GM12872 (cell line): ENCODE results near the gene PLN.

Experiments
- TF ChIP-seq, protein P1 (sequence below): IDR thresholded peaks from 3 replicates; pipeline ENCODE4 v1.5.1; 2011; ENCODE audit warnings: low read depth, mild to moderate bottlenecking, low read length, moderate library complexity; ENCODE audit not compliant: insufficient read depth

PLN gene

DNA sequence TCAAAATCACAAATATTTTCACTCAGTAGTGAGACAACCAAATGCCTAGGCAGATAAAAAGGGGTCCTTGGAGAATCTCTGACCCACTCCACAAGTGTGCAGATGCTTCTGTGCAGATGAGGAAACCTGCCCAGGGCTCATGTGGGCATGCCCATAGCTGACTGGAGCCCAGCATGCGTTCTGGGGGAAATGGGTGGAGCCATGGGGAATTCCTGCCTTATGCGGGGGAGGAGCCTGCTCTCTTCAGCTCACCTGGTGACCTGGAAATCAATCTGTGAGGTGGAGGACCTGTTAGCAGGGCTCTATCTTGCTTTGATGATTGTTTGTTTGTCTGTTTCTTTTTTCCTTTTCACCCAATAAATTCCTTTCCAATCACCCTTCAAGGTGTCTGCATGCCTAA, 23.4 kb upstream of the PLN start:
- TF ChIP-seq, protein P1, sequence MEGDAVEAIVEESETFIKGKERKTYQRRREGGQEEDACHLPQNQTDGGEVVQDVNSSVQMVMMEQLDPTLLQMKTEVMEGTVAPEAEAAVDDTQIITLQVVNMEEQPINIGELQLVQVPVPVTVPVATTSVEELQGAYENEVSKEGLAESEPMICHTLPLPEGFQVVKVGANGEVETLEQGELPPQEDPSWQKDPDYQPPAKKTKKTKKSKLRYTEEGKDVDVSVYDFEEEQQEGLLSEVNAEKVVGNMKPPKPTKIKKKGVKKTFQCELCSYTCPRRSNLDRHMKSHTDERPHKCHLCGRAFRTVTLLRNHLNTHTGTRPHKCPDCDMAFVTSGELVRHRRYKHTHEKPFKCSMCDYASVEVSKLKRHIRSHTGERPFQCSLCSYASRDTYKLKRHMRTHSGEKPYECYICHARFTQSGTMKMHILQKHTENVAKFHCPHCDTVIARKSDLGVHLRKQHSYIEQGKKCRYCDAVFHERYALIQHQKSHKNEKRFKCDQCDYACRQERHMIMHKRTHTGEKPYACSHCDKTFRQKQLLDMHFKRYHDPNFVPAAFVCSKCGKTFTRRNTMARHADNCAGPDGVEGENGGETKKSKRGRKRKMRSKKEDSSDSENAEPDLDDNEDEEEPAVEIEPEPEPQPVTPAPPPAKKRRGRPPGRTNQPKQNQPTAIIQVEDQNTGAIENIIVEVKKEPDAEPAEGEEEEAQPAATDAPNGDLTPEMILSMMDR = no peak

DNA sequence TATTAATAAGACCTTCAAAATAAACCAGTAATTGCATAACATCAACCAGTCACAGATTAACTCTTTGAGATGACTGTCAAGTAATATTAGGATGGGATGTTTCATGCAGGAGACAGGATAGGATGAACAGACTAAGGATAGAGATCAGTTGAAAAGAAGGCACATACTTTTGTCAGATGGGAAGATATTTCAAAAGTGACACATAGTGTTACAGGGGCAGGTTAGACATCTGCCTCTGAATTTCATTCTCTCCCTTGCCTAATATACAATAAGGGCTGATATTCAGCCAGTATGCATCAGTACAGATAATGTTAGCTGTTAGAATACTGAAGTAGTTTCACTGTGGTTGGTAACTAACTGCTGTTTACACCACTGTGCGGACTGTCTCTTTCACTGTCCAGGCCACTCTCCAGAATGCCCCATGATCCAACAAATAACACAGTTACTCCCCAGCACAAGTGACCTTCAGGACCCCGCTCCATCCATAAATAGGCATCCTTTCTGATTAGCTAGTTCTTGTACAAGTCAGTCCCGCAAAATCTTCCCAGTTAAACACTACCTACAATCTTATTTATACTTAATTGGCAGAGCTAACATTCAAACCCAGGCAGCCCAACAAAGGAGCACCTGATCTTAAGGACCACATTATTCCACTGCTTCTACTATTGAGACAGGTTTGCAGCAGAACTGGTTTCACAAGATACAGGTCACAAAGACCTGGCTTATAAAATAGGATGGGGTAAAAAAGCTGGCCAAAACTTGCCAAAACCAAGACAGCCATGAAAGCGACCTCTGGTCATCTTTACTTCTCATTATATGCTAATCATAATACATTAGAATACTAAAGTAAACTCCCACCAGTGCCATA, 21.9 kb upstream of the PLN start:
- TF ChIP-seq, protein P1 = no peak

DNA sequence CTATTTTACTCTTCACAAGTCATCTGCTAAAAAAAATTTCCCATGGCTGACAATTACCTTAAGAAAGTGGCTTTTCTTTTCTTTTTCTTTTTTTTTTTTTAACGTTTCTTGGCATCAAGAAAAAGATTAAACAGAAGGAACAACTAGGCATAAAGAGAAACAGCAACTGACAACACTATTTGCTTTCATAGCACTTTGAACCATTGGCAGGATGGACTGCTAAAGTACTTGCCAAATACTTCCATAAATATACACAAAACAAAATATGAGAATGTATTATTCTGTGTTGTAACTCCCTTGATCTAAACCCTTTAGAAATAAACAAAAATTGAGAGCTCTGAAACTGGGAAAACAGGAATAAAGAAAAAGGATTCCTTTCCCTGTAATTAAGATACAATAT, 20.0 kb upstream of the PLN start:
- TF ChIP-seq, protein P1 = no peak

DNA sequence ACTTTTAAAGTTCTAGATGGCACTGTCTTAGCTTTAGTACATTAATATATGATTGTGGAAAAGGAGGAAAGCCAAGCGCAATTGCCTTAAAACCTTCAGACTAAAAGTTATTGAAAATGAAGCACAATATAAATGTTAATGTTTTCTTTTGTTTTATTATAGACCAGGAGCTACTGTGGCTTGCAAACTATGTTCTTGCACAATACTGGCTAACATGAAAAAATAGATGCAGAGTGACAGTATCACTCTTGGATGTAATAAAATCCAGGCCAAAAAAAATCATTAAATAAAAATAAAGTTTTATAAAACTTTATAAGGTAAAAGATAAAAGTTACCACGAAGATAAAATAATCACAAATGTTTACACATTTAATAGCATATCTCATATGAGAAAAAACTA, 18.3 kb upstream of the PLN start:
- TF ChIP-seq, protein P1 = no peak

DNA sequence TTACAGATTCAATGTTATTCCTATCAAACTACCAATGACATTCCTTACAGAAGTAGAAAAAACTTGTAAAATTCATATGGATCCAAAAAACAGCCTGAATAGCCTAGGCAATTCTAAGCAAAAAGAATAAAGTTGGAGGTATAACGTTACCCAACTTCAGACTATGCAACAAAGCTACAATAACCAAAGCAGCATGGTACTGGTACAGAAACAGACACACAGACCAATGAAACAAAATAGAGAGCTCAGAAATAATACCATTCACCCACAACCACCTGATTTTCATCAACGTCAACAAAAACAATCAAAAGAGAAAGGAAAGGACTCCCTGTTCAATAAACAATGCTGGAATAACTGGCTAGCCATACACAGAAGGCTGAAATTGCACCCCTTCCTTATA, 17.2 kb upstream of the PLN start:
- TF ChIP-seq, protein P1 = no peak

DNA sequence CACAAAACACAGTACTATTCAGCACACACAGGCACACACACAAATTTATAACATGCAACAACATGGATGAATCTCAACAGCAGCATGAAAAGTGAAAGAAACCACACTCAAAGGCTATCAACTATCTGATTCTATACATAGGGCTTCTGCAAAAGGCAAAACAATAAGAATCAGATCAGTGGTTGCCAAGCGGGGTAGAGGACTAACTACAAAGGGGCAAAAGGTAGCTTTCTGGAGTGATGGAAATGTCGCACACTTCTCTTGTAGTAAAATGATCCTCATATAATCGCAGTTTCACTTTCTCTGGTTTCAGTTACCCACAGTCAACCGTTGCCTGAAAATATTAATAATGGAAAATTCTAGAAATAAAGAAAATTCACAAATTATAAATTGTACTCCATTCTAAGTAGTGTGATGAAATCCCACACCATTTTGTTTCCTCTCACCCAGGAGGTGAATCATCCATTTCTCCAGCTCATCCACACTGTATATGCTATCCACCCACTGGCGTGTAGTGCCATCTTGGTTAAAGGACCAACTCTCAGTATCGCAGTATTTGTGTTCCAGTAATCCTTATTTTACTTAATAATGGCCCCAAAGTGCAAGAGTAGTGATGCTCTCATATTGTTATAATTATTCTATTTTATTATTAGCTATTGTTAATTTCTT, 12.8 kb upstream of the PLN start:
- TF ChIP-seq, protein P1 = no peak

DNA sequence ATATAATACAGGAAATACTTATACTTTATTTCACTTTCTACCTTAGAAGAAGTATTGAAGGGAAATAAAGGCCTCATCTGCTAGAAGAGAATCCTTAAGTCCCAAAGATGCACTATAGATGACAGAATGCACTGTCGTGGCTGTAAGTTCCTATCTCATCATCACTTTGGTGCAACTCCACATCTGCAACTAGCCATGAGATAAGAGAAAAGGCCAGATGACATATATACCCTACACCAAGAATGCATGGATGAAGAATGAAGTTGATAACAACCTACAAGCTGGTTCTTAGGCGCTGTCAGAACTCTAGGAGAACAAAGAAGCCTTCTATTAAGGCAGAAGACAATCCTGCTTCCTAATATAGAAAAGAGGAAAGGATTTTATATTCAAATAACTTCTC, 11.6 kb upstream of the PLN start:
- TF ChIP-seq, protein P1 = no peak
